Gastroesophageal sphincter (tissue), 3 donors: ENCODE measurements around the gene MICU1.

ENCODE experiments used
- POLR2AphosphoS5 ChIP-seq: sonication (generic); formaldehyde crosslinking; IDR thresholded peaks from one replicate; pipeline ENCODE4 v1.6.1; 2017; ENCODE audit warnings: antibody characterized with exemption
- TF ChIP-seq, protein P1 (sequence below), 4 experiments: fragments of 200-600 bp in 2 of 4; fragments of 450-650 bp in 2 of 4; sonication (generic) in 1 of 4; IDR thresholded peaks; one replicate each; pipeline ENCODE4 v1.5.1; 2017 to 2019; ENCODE audit warnings: antibody characterized with exemption in 4 of 4, mild to moderate bottlenecking in 2 of 4, moderate library complexity in 2 of 4

DNA sequence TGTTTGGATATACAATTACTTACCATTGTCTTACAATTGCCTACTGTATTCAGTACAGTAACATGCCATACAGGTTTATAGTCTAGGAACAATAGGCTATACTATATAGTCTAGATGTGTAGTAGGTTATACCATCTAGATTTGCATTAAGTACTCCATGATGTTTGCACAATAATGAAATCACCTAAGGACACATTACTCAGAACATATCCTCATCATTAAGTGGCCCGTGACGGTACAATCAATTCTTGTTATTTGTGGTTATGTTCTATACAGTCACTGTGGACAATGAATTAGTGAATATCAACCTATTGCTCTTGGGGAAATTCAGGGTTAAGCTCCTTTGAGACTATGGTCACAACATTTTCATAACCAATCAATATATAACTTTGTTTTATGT lies 75.6 kb downstream of the MICU1 start:
- TF ChIP-seq POLR2AphosphoS5, result no peak
- TF ChIP-seq, protein P1, sequence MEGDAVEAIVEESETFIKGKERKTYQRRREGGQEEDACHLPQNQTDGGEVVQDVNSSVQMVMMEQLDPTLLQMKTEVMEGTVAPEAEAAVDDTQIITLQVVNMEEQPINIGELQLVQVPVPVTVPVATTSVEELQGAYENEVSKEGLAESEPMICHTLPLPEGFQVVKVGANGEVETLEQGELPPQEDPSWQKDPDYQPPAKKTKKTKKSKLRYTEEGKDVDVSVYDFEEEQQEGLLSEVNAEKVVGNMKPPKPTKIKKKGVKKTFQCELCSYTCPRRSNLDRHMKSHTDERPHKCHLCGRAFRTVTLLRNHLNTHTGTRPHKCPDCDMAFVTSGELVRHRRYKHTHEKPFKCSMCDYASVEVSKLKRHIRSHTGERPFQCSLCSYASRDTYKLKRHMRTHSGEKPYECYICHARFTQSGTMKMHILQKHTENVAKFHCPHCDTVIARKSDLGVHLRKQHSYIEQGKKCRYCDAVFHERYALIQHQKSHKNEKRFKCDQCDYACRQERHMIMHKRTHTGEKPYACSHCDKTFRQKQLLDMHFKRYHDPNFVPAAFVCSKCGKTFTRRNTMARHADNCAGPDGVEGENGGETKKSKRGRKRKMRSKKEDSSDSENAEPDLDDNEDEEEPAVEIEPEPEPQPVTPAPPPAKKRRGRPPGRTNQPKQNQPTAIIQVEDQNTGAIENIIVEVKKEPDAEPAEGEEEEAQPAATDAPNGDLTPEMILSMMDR (IDR thresholded peaks at IDR 0.05), result no peak
